Fibroblast of skin of right biceps (primary cell): ENCODE data around the gene UBE2L3.

ENCODE experiments used
- DNase-seq: peaks from one replicate; pipeline ENCODE4 v3.0.0-alpha.2; 2013

UBE2L3 gene

DNA sequence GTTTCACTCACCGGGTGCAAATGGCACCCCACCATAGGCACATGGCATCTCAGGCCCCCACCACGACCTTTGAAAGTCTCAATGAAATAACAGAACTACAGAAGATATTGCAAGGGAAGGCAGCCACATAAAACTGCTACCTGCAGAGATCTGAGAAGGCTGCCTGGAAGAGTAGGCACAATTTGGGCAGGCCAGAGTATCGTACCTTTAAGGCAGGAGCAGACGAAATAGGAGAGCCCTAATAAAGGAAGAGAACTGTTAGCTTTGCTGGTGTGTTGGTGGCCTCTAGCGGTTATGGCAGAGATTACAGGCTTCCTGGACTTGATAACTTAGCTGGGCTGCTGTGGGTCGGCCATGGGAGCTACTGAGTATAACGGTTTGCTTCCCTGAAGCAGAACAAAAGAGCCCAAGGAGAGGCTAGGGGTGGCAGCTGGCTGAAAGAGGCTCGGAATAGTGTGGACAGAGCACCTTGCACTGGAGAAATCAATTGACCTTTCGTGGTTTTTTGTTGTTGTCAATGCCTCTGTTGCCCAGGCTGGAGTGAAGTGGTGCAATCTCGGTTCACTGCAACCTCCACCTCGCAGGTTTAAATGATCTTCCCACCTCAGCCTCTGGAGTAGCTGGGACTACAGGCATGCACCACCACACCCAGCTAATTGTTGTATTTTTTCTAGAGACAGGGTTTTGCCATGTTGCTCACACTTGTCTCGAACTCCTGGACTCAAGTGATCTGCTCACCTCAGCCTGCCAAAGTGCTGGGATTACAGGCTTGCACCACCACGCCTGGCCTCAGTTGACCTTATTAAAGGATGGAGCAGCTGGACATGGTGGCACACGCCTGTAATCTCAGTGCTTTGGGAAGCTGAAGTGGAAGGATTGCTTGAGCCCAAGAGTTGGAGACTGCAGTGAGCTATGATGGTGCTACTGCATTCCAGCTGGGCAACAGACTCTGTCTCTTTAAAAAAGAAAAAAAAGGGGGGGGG lies 79.4 kb downstream of the UBE2L3 start:
- peak; percentile 73 for DNase-seq

DNA sequence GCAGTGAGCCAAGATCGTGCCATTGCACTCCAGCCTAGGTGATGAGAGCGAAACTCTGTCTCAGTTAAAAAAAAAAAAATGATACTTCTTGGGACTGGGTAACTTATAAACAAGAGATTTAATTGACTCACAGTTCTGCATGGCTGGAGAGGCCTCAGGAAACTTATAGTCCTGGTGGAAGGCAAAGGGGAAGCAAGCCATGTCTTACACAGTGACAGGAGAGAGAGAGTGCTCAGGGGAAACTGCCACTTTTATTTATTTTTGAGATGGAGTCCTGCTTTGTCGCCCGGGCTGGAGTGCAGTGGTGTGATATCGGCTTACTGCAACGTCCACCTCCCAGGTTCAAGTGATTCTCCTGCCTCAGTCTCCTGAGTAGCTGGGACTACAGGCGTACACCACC lies 82.8 kb downstream of the UBE2L3 start:
- no peak for DNase-seq

DNA sequence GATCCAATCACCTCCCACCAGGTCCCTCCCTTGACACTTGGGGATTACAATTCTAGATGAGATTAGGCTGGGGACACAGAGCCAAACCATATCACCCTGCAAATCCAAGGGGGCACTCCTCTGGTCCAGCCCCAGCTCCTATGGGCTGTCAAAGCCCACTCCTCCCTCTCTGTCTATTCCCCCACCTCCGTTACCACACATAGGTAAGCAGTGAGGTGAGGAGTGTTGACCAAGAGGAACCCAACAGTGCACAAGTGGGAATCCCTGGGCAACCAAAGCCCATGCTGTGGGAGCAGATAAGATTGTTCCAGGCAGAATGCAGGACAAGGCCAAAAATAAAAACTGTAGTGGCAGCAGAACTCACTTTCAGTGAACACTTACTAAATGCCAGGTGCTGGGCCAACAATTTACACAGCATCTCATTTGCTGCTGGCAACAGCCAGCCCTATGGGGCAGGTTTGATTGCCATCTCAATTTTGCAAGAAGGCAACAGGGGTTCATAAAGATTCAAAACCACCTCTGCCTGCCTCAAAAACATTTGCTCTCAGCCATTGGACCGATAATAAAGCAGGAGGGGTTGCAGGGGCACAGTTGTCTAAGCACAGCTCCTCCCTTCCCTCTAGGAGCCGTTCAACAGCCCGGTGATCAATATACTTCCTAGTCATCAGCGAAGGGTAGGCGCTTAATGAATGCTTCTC lies 83.5 kb downstream of the UBE2L3 start:
- DNase-seq, result no peak

DNA sequence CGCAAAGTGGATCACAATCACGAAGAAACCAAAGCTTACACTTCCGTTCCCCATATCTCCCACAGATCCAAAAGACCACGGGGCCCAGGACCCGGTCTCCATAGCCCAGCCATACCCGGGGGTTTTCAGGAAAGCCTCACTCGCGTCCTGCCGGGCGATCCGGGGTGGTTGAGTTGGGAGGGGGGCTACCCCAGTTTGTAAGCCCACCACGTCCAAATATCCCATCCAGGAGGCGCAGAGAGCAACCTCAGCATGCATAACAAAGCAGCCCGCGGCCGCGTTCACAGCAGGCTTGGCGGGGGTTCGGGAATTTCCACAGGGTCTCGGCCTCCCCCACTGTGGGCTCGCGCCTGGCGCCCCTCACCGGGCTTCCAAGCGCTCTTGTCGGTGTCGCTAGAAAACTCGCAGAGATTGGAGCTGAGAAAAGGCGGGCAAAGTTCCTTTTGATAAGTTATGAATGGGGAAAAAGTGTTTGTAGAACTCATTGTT lies 84.1 kb downstream of the UBE2L3 start:
- no peak for DNase-seq

DNA sequence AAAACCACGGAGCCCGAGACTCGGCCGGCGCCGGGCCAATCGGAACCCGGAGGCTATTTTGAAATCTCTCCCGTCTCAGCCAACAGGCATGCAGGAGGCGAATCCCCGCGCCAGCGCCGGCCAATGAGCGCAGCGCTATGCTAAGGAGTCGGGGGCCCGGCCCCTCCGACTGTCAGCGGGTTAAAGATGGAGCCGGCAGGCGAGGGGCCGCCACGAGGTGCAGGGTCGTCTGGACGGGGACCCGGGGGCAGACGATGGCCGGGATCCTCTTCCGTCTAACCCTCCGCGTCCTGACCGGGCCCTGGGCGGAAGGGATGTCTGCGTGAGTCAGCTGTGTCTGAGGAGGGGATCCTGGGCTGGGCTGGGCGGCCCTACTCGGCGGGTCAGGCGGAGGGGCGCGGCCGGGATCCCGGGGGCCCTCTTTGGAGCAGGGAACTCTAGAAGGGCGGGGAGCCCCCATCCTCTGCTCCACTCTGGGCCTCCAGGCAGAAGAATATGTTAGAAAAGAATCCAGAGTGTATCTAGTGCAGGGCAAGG lies 84.6 kb downstream of the UBE2L3 start:
- DNase-seq, result peak; percentile 90

DNA sequence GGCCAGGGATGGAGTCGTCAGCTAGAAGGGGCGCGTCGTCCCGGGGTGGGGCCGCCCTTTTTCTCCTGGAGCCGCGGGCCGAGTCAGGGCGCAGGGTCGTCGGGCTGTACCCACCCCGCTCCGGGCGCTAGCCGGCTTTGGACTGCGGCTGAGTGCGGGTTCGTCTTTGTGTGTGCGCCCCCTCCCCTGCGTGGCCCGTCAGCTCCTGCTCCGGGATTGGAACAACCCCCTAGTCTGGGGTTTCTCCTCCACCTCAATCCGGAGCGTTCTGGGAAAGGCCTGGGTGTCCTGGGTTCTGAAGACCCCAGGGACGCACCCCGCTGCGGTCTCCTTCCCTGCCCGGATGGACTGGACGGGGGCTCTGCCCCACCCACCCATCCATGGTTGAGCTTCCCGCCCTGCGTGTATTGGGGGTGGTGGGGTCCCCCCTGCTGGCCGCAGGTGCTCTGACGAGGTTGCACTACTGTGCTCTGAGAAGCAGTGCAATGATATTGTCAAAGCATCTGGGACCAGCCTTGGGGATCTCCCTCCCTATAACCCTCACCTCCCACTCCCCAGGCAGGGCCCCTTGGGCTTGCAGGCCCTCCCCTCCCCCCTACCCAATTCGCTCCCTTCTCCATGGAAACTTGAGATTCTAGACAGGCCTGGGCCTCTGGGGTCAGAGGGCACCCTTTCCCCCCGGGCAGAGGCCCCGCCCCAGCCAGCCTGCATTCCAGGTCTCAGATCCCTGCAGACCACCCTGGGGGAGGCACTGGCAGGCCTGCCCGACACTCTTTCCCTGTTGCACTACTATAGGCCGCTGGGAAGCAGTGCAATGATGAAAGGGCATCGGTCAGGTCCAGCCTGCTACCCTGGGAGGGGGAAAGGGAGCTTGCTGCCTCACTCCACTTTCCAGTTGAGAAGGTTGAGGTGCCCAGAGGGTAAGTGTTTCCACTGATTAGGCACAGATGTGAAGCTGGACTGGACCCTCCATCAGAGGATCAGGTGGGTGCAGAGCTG lies 85.3 kb downstream of the UBE2L3 start:
- no peak for DNase-seq

DNA sequence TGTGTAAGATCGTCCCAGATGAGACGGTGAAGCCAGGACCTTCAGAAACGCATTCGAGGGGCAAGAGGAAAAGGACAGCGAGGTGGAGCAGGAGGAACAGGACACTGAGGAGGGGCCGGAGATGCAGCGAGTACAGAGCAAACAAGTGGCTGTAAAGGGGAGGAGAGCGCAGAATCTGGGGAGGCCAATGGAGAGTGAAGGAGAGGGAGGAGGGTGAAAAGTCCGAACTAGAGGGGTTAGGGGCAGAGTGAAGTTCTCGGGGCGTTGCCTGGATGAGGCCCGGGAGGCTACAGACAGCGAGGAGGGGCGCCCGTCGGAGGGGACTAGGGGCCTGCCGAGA lies 89.5 kb downstream of the UBE2L3 start:
- DNase-seq, result no peak

DNA sequence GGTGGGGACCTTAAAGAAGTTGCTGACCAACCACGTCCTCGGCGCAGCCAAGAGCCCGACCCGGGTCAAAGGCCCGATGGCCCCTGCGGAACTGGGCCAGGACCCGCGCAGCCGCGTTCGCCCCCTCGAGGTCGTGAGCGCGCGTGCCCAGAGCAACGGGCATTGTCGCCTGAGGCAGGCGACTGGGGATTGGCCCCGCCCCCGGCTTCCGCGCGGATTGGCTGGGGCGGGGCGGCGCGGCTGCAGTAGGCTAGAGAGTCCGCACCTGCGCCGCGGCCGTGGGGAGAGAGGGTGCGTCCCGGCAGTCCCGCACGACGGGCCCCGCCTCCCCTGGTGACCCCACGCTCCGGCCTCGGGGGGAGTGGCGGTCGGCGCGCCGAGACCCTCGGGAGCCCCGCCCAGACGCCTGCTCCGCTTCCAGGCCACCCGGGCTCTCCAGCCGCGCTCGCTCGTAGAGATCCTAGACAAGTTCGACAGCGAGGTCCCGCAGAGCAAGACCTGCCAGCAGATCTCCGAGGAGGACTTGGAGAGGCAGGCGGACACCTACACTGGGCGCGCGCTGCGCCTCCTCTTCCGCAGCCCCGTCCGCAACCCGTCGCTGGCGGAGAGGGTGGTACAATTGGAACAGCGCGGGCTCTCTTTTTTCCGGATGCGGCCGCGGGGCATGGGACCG lies 90.0 kb downstream of the UBE2L3 start:
- peak; percentile 48 for DNase-seq

DNA sequence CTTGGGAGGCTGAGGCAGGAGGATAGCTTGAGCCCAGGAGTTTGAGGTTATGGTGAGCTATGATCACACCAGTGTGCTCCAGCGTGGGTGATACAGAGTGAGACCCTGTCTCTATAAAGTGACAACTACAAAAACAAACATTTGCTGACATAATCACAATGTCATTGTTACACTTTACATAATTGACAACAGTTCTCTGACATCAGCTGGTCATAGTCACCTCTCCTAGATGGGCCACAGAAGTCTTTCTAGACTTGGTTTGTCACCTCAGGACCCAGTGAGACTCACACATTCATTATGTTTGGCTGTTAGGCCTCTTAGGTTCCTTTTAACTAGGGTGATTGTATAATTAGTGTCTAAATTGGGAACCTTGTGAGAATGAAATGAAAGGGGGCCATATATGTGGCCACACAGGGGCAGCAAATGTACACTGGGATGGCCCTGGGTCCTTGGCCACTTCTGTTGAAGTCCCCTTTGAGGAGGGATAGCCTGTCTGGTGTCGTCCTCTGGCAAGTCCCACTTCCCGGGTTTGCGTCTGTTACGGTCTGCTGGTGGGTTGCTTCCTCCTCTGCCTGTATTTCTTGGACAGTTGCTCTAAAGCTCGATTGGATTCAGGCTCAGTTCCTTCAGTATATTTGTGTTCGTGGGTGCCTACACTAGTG lies 92.5 kb downstream of the UBE2L3 start:
- DNase-seq, result no peak

DNA sequence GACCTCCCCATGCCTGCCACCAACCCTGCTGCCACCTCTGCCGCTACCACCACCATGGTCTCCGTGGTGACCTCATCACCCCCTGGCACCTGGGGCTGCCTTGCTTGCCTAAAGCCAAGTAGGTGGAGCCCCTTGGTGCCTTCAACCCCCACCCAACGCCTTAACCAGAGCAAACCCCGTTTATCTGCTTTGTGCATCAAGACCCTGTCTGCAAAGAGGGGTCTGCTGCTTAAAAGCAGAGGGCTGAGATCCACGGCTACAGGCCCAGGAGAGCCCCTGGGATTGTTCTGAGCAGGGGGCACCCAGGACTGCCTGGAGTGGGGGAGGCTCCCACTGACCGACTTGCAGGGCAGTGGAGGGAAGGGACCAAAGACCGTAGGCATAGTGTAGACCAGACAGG lies 93.4 kb downstream of the UBE2L3 start:
- no peak for DNase-seq

DNA sequence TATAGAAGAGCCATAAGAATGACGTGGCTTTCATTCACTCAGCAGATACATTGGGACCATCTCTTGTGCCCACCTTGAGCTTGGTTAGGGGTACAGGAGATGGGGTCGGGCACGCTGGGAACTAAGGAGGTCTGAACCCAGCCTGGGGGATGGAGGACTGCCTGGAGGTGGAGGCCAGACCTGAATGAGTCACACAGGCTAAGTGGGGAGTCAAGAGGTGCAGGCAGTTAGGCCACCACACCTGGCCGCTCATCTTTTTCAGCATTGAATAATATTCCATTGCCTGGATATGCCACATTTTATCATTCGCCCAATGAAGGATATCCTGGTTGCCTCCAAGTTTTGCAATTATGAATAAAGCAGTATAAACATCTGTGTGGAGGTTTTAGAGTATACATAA lies 94.5 kb downstream of the UBE2L3 start:
- no peak for DNase-seq

DNA sequence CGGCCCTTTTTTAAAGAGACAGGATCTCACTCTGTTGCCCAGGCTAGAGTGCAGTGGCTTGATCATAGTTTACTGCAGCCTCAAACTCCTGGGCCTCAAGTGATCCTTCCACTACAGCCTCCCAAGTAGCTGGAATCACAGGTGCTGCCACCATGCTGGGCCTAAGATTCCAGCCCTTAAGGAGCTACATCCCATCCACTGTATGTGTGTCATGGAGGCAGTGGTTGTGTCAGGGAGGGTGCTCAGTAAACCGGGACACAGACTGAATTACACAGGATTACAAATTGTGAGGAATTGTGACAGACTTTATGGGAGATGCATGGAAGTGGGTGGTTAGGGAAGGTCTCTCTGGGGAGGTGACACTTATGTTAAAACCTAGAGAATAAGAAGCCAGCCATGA lies 96.2 kb downstream of the UBE2L3 start:
- no peak for DNase-seq

DNA sequence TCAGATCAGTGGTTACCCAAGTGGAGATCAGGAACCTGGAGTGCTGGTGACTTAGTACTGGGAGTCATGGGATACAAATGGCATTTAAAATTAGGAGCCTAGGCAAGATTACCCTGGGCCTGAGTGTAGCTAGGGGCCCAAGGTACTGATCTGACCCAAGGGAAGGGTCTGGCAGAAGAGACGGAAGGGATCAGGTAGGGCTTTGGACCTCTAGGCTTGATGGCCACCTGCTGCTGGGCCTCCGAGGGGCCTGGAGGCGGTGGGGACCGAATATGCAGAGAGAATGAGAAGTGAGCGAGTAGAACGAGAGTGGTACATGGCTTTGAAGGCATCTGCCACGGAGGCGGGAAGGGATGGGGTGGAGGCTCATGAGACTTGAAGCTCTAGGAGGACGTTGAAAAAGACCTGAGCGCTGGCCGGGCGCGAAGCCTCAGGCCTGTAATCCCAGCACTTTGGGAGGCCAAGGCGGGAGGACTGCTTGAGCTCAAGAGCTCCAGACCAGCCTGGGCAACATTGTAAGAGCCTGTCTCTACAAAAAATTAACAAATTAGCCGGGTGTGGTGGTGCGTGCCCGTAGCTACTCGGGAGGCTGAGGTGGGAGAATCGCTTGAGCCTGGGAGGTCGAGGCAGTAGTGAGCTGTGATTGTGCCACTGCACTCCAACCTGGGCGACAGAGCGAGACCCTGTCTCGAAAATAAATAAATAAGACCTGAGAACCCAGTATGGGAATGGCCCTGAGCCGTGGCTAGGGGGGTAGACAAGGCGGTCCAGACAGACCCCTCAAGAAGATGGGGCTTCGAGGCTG lies 97.7 kb downstream of the UBE2L3 start:
- no peak for DNase-seq

DNA sequence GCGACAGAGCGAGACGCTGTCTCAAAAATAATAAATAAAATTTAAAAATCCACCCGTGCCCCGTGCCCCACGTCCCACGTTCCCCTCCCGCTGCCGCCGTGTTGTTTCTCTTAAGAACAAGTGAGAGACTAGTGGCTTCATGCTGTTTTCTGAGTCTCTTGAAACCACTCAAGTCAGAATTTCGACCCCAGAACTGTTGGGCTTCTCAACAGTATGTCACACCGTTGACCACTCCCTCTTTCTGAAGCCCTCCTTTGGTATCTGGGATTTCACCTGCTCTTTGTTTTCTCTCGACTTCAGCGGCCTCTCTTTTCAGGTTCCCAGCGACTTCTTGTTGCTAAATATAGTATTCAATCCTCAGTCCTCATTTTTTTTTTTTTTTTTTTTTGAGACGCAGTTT lies 99.3 kb downstream of the UBE2L3 start:
- DNase-seq, result no peak

DNA sequence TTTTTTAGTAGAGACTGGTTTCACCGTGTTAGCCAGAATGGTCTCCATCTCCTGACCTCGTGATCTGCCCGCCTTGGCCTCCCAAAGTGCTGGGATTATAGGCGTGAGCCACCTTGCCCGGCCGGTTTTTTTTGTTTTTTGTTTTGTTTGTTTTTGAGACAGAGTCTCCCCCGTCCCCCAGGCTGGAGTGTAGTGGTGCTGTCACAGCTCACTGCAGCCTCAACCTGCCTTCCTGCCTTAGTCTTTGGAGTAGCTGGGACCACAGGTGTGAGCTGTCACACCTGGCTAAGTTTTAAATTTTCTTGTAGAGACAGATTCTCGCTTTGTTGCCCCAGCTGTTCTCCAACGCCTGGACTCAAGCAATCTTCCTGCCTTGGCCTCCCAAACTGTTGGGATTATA lies 101.5 kb downstream of the UBE2L3 start:
- no peak for DNase-seq

DNA sequence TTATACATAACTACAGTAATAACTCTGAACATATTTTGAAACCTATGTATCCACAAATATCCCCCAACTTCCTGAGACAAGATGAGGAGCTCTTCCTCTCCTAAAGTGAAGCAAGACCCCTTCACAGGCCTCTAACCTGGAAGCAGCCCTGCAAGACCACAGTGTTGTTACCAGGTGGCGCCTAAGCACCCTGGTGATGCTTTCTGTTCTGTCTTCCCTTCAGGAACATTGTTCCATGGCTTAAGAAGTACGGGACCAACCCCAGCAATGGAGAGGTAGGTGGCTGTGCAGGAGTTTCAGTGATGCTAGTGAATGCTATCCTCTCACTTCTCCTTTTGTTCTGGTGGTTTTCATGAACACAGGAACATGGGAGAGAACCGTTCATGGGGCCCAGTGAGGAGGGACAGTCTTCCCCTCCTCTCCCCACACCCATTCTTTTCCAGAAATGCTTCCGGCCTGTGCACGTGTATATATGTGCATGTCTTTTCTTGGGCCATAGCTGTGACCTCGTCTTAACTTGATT lies 104.7 kb downstream of the UBE2L3 start:
- no peak for DNase-seq
